K562 (cell line): ENCODE measurements around the gene CDK11A. TPM values are rescaled to one million over a fixed set of nuclear protein-coding genes. Genes with fewer than 3 reads are reported as not detected.
A peak's percentile ranks its signal among the peaks of the same experiment; 100 is the strongest.

Experiments used
- ASH1L ChIP-seq: fragments of 450-650 bp; IDR thresholded peaks from 2 replicates; pipeline ENCODE4 v1.6.1; 2018; ENCODE audit warnings: borderline replicate concordance, mild to moderate bottlenecking, low read depth; ENCODE audit not compliant: partially characterized antibody
- DMBX1 ChIP-seq: fragments of 250-450 bp; sonication (Bioruptor Pico); IDR thresholded peaks from 2 replicates; pipeline ENCODE4 v1.8.0; 2022; ENCODE audit warnings: inconsistent platforms, mild to moderate bottlenecking, moderate library complexity, borderline replicate concordance
- ERF ChIP-seq: fragments of 450-650 bp; formaldehyde crosslinking; IDR thresholded peaks from 2 replicates; pipeline ENCODE4 v1.4.0; 2020; ENCODE audit warnings: mild to moderate bottlenecking, mixed read lengths
- FOSL1 ChIP-seq: fragments of 200-800 bp; sonication (Bioruptor generic); conservative IDR thresholded peaks from 2 replicates; pipeline ENCODE4 v1.6.1; 2016; ENCODE audit warnings: missing genetic modification characterization, missing compliant biosample characterization
- FOXK2 ChIP-seq, 2 experiments: fragments of 450-650 bp; IDR thresholded peaks in 1 of 2; conservative IDR thresholded peaks in 1 of 2; 2 replicates each; pipeline ENCODE4 v1.6.1; 2016; ENCODE audit warnings: low read depth in 2 of 2, mild to moderate bottlenecking in 1 of 2
- JUND ChIP-seq, 2 experiments: IDR thresholded peaks; 2 replicates in 1 of 2; 3 replicates in 1 of 2; pipeline ENCODE4 v1.6.1; 2011; ENCODE audit warnings: borderline replicate concordance in 2 of 2, low read depth in 2 of 2, low read length in 2 of 2, improper control_type of control experiment in 1 of 2, missing biosample characterization in 1 of 2, missing genetic modification characterization in 1 of 2, missing genetic modification reagents in 1 of 2
- MAZ ChIP-seq, 2 experiments: fragments of 450-650 bp in 1 of 2; sonication (generic) in 1 of 2; formaldehyde crosslinking; IDR thresholded peaks in 1 of 2; conservative IDR thresholded peaks in 1 of 2; 2 replicates each; pipeline versions ENCODE4 v1.4.0 to v1.5.0; 2020; ENCODE audit warnings: mild to moderate bottlenecking in 1 of 2, missing genetic modification reagents in 1 of 2
- MBD2 ChIP-seq: sonication (generic); IDR thresholded peaks from 2 replicates; pipeline ENCODE4 v1.6.1; 2016; ENCODE audit warnings: low read depth, borderline replicate concordance
- MEIS2 ChIP-seq: fragments of 450-650 bp; IDR thresholded peaks from 2 replicates; pipeline ENCODE4 v1.6.1; 2014; ENCODE audit warnings: mild to moderate bottlenecking; ENCODE audit not compliant: partially characterized antibody
- NR2C2 ChIP-seq, 2 experiments: fragments of 200-800 bp in 1 of 2; sonication (Bioruptor generic) in 1 of 2; sonication (generic) in 1 of 2; formaldehyde crosslinking in 1 of 2; IDR thresholded peaks; 2 replicates each; pipeline versions ENCODE4 v1.6.1 to v1.8.0; 2016 to 2022; ENCODE audit warnings: mild to moderate bottlenecking in 1 of 2, missing compliant biosample characterization in 1 of 2, missing genetic modification characterization in 1 of 2, missing genetic modification reagents in 1 of 2
- NR2F6 ChIP-seq: fragments of 450-650 bp; formaldehyde crosslinking; IDR thresholded peaks from 2 replicates; pipeline ENCODE4 v1.4.0; 2020; ENCODE audit warnings: mild to moderate bottlenecking
- POLR2B ChIP-seq: fragments of 450-650 bp; IDR thresholded peaks from 2 replicates; pipeline ENCODE4 v1.6.1; 2018; ENCODE audit warnings: low read depth; ENCODE audit not compliant: partially characterized antibody
- RBFOX2 ChIP-seq: fragments of 200-400 bp; formaldehyde crosslinking; IDR thresholded peaks from 2 replicates; pipeline ENCODE4 v1.6.1; 2017; ENCODE audit warnings: low read depth, mild to moderate bottlenecking, low read length, moderate library complexity
- SIX5 ChIP-seq, 2 experiments: IDR thresholded peaks; 2 replicates each; pipeline ENCODE4 v1.6.1; 2011; ENCODE audit warnings: low read length in 2 of 2, borderline replicate concordance in 1 of 2, low read depth in 1 of 2, mild to moderate bottlenecking in 1 of 2, moderate library complexity in 1 of 2; ENCODE audit not compliant: insufficient read depth in 1 of 2
- SRF ChIP-seq, 2 experiments: fragments of 250-450, 450-650 bp in 1 of 2; sonication (Bioruptor Pico) in 1 of 2; sonication (generic) in 1 of 2; formaldehyde crosslinking; IDR thresholded peaks; 2 replicates each; pipeline versions ENCODE4 v1.5.0 to v1.5.1; 2020 to 2022; ENCODE audit warnings: mild to moderate bottlenecking in 1 of 2, missing genetic modification reagents in 1 of 2
- TRIM24 ChIP-seq, 2 experiments: fragments of 450-650 bp; IDR thresholded peaks; 2 replicates each; pipeline ENCODE4 v1.6.1; 2016
- ZBED1 ChIP-seq: IDR thresholded peaks from 2 replicates; pipeline ENCODE4 v1.6.1; 2014
- ZBTB11 ChIP-seq, 3 experiments: fragments of 200-800 bp in 1 of 3; fragments of 250-450 bp in 1 of 3; fragments of 450-650 bp in 1 of 3; sonication (Bioruptor Pico) in 1 of 3; sonication (Bioruptor generic) in 1 of 3; formaldehyde crosslinking in 1 of 3; IDR thresholded peaks; 2 replicates each; pipeline versions ENCODE4 v1.6.1 to v1.8.0; 2016 to 2022; ENCODE audit warnings: mild to moderate bottlenecking in 2 of 3, missing genetic modification characterization in 2 of 3, missing compliant biosample characterization in 1 of 3, moderate library complexity in 1 of 3
- ZNF76 ChIP-seq: fragments of 250-450 bp; sonication (Bioruptor Pico); IDR thresholded peaks from 2 replicates; pipeline ENCODE4 v1.4.0; 2020; ENCODE audit warnings: mild to moderate bottlenecking, moderate library complexity, borderline replicate concordance
- polyA plus RNA-seq, 8 experiments: library from polyadenylated mRNA; depleted of rRNA in 4 of 8; stranded (reverse) in 5 of 8; unstranded in 3 of 8; fragments of >200 nt; fragmentation: Nextera tagmentation in 2 of 8; fragmentation: Illumina TruSeq in 1 of 8; extraction: Ambion mirVana in 2 of 8; extraction: Trizol in 1 of 8; gene quantifications; 2 replicates each; pipeline versions ENCODE4 v1.2.1 to v1.2.3, GENCODE V29; 2011 to 2014; ENCODE audit warnings: inconsistent platforms in 1 of 8, missing spikeins in 1 of 8
- total RNA-seq, 7 experiments: library from RNA; depleted of rRNA in 6 of 7; stranded (reverse); fragments of >200 nt in 6 of 7; fragmentation: Illumina TruSeq in 2 of 7; extraction: Trizol in 2 of 7; gene quantifications; 2 replicates each; pipeline versions ENCODE4 v1.2.1 to v1.2.3, GENCODE V29; 2011 to 2021; ENCODE audit warnings: low replicate concordance in 1 of 7
- TF ChIP-seq, protein P1 (sequence below): fragments of 450-650 bp; IDR thresholded peaks from 2 replicates; pipeline ENCODE4 v1.6.1; 2016; ENCODE audit warnings: antibody characterized with exemption

The CDK11A gene
- total and polyA plus RNA-seq, 9 of the 15 experiments (the other 6 are each of a cell fraction or from before 2014, with no cell fraction given): 4.5 to 71.0 (median 43.9) TPM

- peak in 2 of 3 experiments; percentile 73 to 93; a peak in 3 of 6 replicates for TF ChIP-seq ZBTB11 (CRISPR knock-in tag; IDR thresholded peaks at IDR 0.05)
- TF ChIP-seq POLR2B: peak; percentile 75
- TF ChIP-seq SIX5 (IDR thresholded peaks at IDR 0.05; ENCODE audit: borderline replicate concordance in 1 of 2, insufficient read depth in 1 of 2, low read depth in 1 of 2, low read length in 2 of 2): peak; percentile 40 to 44; a peak in 2 of 4 replicates
- peak in 1 of 2 experiments; percentile 44; a peak in 1 of 4 replicates for TF ChIP-seq TRIM24 (IDR thresholded peaks at IDR 0.05)
- peak; percentile 95 for TF ChIP-seq NR2C2 (CRISPR knock-in tag; IDR thresholded peaks at IDR 0.05)
- TF ChIP-seq NR2C2 (tag; IDR thresholded peaks at IDR 0.05): peak; percentile 97
- TF ChIP-seq FOXK2 (conservative IDR thresholded peaks at IDR 0.05 in 1 of 2, IDR thresholded peaks at IDR 0.05 in 1 of 2; ENCODE audit: low read depth in 2 of 2): peak; percentile 96 to 98
- TF ChIP-seq ASH1L: peak; percentile 70
- TF ChIP-seq ERF (CRISPR knock-in tag): peak; percentile 71; the same call in 1 of the 2 replicates
- TF ChIP-seq ZNF76: peak; percentile 53; the same call in 1 of the 2 replicates
- peak; percentile 54 for TF ChIP-seq FOSL1 (tag)
- TF ChIP-seq MBD2: 0 out of 2 replicates have a peak, but pooled peaks have one; percentile 50
- TF ChIP-seq MEIS2: peak; percentile 62
- TF ChIP-seq ZBED1: peak; percentile 48
- 0 out of 2 replicates have a peak, but pooled peaks have one; percentile 56 for TF ChIP-seq RBFOX2
- TF ChIP-seq DMBX1 (CRISPR knock-in tag): 0 out of 2 replicates have a peak, but pooled peaks have one; percentile 12
- 0 out of 2 replicates have a peak, but pooled peaks have one; percentile 75 for TF ChIP-seq NR2F6 (CRISPR knock-in tag)
- peak; percentile 78 for TF ChIP-seq JUND (IDR thresholded peaks at IDR 0.05; ENCODE audit: borderline replicate concordance, low read depth, low read length)
- peak; percentile 35; the same call in 1 of the 3 replicates for TF ChIP-seq JUND (tag; IDR thresholded peaks at IDR 0.05; ENCODE audit: borderline replicate concordance, low read depth, low read length)
- peak in 1 of 2 experiments; percentile 63; a peak in 1 of 4 replicates for TF ChIP-seq SRF (CRISPR knock-in tag; IDR thresholded peaks at IDR 0.05)
- TF ChIP-seq, protein P1, sequence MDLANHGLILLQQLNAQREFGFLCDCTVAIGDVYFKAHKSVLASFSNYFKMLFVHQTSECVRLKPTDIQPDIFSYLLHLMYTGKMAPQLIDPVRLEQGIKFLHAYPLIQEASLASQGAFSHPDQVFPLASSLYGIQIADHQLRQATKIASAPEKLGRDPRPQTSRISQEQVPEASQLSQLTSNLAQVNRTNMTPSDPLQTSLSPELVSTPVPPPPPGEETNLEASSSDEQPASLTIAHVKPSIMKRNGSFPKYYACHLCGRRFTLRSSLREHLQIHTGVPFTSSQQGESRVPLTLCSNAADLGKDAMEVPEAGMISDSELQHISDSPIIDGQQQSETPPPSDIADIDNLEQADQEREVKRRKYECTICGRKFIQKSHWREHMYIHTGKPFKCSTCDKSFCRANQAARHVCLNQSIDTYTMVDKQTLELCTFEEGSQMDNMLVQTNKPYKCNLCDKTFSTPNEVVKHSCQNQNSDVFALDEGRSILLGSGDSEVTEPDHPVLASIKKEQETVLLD: peak; percentile 96
- peak; percentile 78 to 79 for TF ChIP-seq MAZ (CRISPR knock-in tag; conservative IDR thresholded peaks at IDR 0.05 in 1 of 2, IDR thresholded peaks at IDR 0.05 in 1 of 2)
Measured at GRCh38 chr1:1724035-1724864, at the start of gene CDK11A (continued).
